Loucy (cell line): Measurements from ENCODE around the gene DIABLO.

Experiments used
- EZH2phosphoT487 ChIP-seq: fragments of 200-600 bp; IDR thresholded peaks from 2 replicates; pipeline ENCODE4 v1.6.1; 2018; ENCODE audit warnings: antibody characterized with exemption, mild to moderate bottlenecking, moderate library complexity, borderline replicate concordance
- TF ChIP-seq, protein P1 (sequence below): fragments of 200-600 bp; sonication (generic); conservative IDR thresholded peaks from 2 replicates; pipeline ENCODE4 v1.5.1; 2014; ENCODE audit warnings: mild to moderate bottlenecking, antibody characterized with exemption, low read length

DNA sequence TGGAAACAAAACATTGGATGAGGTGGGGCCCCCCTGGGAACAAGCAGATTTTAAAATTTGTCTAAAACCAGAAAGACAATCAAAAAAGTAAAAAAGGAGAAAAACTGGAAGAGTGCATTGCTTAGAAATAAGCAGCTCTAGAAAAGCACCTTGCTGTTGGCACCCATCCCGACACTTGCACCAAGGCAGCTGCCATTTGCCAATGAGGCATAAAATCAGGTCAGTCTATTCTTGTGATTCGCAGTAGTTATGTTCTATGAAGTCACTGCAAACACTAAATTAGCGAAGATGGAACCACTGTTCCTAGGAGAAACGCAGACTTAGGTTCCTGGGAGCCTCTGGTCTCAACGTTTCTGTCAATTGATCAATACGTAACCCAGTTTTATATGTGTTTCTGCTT, 24.2 kb upstream of the DIABLO start:
- TF ChIP-seq, protein P1, sequence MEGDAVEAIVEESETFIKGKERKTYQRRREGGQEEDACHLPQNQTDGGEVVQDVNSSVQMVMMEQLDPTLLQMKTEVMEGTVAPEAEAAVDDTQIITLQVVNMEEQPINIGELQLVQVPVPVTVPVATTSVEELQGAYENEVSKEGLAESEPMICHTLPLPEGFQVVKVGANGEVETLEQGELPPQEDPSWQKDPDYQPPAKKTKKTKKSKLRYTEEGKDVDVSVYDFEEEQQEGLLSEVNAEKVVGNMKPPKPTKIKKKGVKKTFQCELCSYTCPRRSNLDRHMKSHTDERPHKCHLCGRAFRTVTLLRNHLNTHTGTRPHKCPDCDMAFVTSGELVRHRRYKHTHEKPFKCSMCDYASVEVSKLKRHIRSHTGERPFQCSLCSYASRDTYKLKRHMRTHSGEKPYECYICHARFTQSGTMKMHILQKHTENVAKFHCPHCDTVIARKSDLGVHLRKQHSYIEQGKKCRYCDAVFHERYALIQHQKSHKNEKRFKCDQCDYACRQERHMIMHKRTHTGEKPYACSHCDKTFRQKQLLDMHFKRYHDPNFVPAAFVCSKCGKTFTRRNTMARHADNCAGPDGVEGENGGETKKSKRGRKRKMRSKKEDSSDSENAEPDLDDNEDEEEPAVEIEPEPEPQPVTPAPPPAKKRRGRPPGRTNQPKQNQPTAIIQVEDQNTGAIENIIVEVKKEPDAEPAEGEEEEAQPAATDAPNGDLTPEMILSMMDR: no peak
- no peak for TF ChIP-seq EZH2phosphoT487
